H9 (cell line): ENCODE measurements around the gene KATNB1. TPM values are rescaled to one million over a fixed set of nuclear protein-coding genes. Genes with fewer than 3 reads are reported as not detected.
"Not testable (repeated sequence)": the region's sequence is repeated elsewhere in the genome, so short reads cannot be mapped to it uniquely, and the experiment has no call there.

Experiments used
- DNase-seq: peaks from one replicate; pipeline ENCODE4 v3.0.0-alpha.2; 2017
- H2AFZ ChIP-seq: one replicate; pipeline ENCODE4 v1.6.1; 2013; ENCODE audit warnings: mild to moderate bottlenecking, low read length, control low read depth, moderate library complexity
- H2AK5ac ChIP-seq: 2 replicates; pipeline ENCODE4 v1.6.1; 2013; ENCODE audit warnings: low read length, control low read depth, mixed read lengths; ENCODE audit not compliant: insufficient read length
- H2BK120ac ChIP-seq: one replicate; pipeline ENCODE4 v1.6.1; 2013; ENCODE audit warnings: low read depth, mild to moderate bottlenecking, low read length, control low read depth, inconsistent platforms; ENCODE audit not compliant: poor library complexity, severe bottlenecking
- H2BK12ac ChIP-seq: 2 replicates; pipeline ENCODE4 v1.6.1; 2013; ENCODE audit warnings: low read length, control low read depth, mixed read lengths, low read depth; ENCODE audit not compliant: insufficient read length
- H2BK15ac ChIP-seq: 2 replicates; pipeline ENCODE4 v1.6.1; 2013; ENCODE audit warnings: low read depth, low read length, control low read depth
- H2BK20ac ChIP-seq: one replicate; pipeline ENCODE4 v1.6.1; 2013; ENCODE audit warnings: low read depth, mild to moderate bottlenecking, low read length, control low read depth, inconsistent platforms; ENCODE audit not compliant: poor library complexity, severe bottlenecking
- H2BK5ac ChIP-seq: 2 replicates; pipeline ENCODE4 v1.6.1; 2013; ENCODE audit warnings: low read length, control low read depth, mixed read lengths; ENCODE audit not compliant: insufficient read length
- H3K14ac ChIP-seq: 2 replicates; pipeline ENCODE4 v1.6.1; 2013; ENCODE audit warnings: low read length, control low read depth; ENCODE audit not compliant: insufficient read depth
- H3K18ac ChIP-seq: 2 replicates; pipeline ENCODE4 v1.6.1; 2013; ENCODE audit warnings: low read depth, mild to moderate bottlenecking, mixed read lengths, low read length, control low read depth; ENCODE audit not compliant: insufficient read length
- H3K23ac ChIP-seq: 2 replicates; pipeline ENCODE4 v1.6.1; 2013; ENCODE audit warnings: low read length, control low read depth, mixed read lengths, low read depth; ENCODE audit not compliant: insufficient read length
- H3K23me2 ChIP-seq: 2 replicates; pipeline ENCODE4 v1.6.1; 2013; ENCODE audit warnings: low read depth, mild to moderate bottlenecking, mixed read lengths, low read length, control low read depth; ENCODE audit not compliant: insufficient read length, poor library complexity, severe bottlenecking
- H3K27ac ChIP-seq: 2 replicates; pipeline ENCODE4 v1.5.1; 2013; ENCODE audit warnings: low read length, control low read depth, mixed read lengths, low read depth; ENCODE audit not compliant: insufficient read length
- H3K27me3 ChIP-seq: 2 replicates; pipeline ENCODE4 v1.6.1; 2013; ENCODE audit warnings: low read length, control low read depth, inconsistent platforms; ENCODE audit not compliant: insufficient read depth
- H3K4ac ChIP-seq: 2 replicates; pipeline ENCODE4 v1.6.1; 2013; ENCODE audit warnings: low read depth, mild to moderate bottlenecking, control low read depth, inconsistent platforms, low read length, moderate library complexity
- H3K4me1 ChIP-seq: 2 replicates; pipeline ENCODE4 v1.6.1; 2013; ENCODE audit warnings: low read length, control low read depth, inconsistent platforms; ENCODE audit not compliant: insufficient read depth
- H3K4me2 ChIP-seq: 2 replicates; pipeline ENCODE4 v1.6.1; 2013; ENCODE audit warnings: low read length, control low read depth, mixed read lengths; ENCODE audit not compliant: insufficient read length, insufficient read depth
- H3K56ac ChIP-seq: 2 replicates; pipeline ENCODE4 v1.6.1; 2013; ENCODE audit warnings: low read depth, mild to moderate bottlenecking, mixed read lengths, low read length, control low read depth; ENCODE audit not compliant: insufficient read length
- H3K79me1 ChIP-seq: 2 replicates; pipeline ENCODE4 v1.6.1; 2013; ENCODE audit warnings: low read depth, mild to moderate bottlenecking, moderate library complexity, low read length, control low read depth, inconsistent platforms; ENCODE audit not compliant: insufficient read depth, poor library complexity, severe bottlenecking
- H3K79me2 ChIP-seq: 2 replicates; pipeline ENCODE4 v1.6.1; 2013; ENCODE audit warnings: low read length, control low read depth, inconsistent platforms; ENCODE audit not compliant: insufficient read depth
- H3K9ac ChIP-seq: 2 replicates; pipeline ENCODE4 v1.6.1; 2013; ENCODE audit warnings: low read length, control low read depth, mixed read lengths; ENCODE audit not compliant: insufficient read length; ENCODE audit errors: extremely low read depth
- H3K9me3 ChIP-seq: one replicate; pipeline ENCODE4 v1.6.1; 2013; ENCODE audit warnings: low read depth, low read length, inconsistent platforms; ENCODE audit not compliant: control insufficient read depth
- H3T11ph ChIP-seq: one replicate; pipeline ENCODE4 v1.6.1; 2013; ENCODE audit warnings: mild to moderate bottlenecking, low read length, control low read depth, inconsistent platforms
- H4K20me1 ChIP-seq: one replicate; pipeline ENCODE4 v1.6.1; 2013; ENCODE audit not compliant: control insufficient read depth, insufficient read length, insufficient read depth
- H4K5ac ChIP-seq: 2 replicates; pipeline ENCODE4 v1.6.1; 2013; ENCODE audit warnings: low read depth, mild to moderate bottlenecking, mixed read lengths, low read length, control low read depth; ENCODE audit not compliant: insufficient read length
- H4K8ac ChIP-seq: replicated peaks from 2 replicates; pipeline ENCODE4 v1.6.1; 2013; ENCODE audit warnings: low read length, control low read depth, mixed read lengths, low read depth; ENCODE audit not compliant: insufficient read length
- H4K91ac ChIP-seq: 2 replicates; pipeline ENCODE4 v1.6.1; 2013; ENCODE audit warnings: low read depth, mild to moderate bottlenecking, moderate library complexity, mixed read lengths, low read length, control low read depth; ENCODE audit not compliant: insufficient read length
- H3K27ac Mint-ChIP-seq, 3 experiments: 2 replicates in 2 of 3; 3 replicates in 1 of 3; pipeline ENCODE4 v1.8.0; 2020 to 2021; ENCODE audit warnings: mixed read lengths in 3 of 3, mild to moderate bottlenecking in 1 of 3, moderate library complexity in 1 of 3
- H3K27me3 Mint-ChIP-seq: 2 replicates; pipeline ENCODE4 v1.8.0; 2021; ENCODE audit warnings: low read depth, mild to moderate bottlenecking, moderate library complexity, mixed read lengths
- H3K36me3 Mint-ChIP-seq, 3 experiments: 2 replicates in 2 of 3; 3 replicates in 1 of 3; pipeline ENCODE4 v1.8.0; 2020 to 2021; ENCODE audit warnings: low read depth in 3 of 3, mixed read lengths in 3 of 3; ENCODE audit not compliant: insufficient read depth in 1 of 3
- H3K4me1 Mint-ChIP-seq, 2 experiments: 2 replicates each; pipeline ENCODE4 v1.8.0; 2020; ENCODE audit warnings: mixed read lengths in 2 of 2
- H3K4me3 Mint-ChIP-seq, 2 experiments: 2 replicates in 1 of 2; 3 replicates in 1 of 2; pipeline ENCODE4 v1.8.0; 2020 to 2021; ENCODE audit warnings: mild to moderate bottlenecking in 2 of 2, mixed read lengths in 2 of 2, moderate library complexity in 1 of 2
- H3K9me3 Mint-ChIP-seq, 2 experiments: 2 replicates in 1 of 2; 3 replicates in 1 of 2; pipeline ENCODE4 v1.8.0; 2020; ENCODE audit warnings: mild to moderate bottlenecking in 2 of 2, mixed read lengths in 2 of 2, moderate library complexity in 1 of 2
- CTCF ChIP-seq: fragments of 200-600 bp; sonication (generic); conservative IDR thresholded peaks from 3 replicates; pipeline ENCODE4 v1.8.0; 2021; ENCODE audit warnings: antibody characterized with exemption, mild to moderate bottlenecking
- whole genome bisulfite sequencing: extraction: QIAGEN DNeasy Blood & Tissue Kit; methylation state at CpG from one replicate; pipeline ENCODE4 v1.1.7; 2013; ENCODE audit warnings: missing lambda C conversion rate, low lambda C conversion rate, mixed read lengths; ENCODE audit not compliant: insufficient read length; ENCODE audit errors: extremely low coverage; 5-methylcytosine and 5-hydroxymethylcytosine counted together
- total RNA-seq: library from RNA; stranded (reverse); gene quantifications from 2 replicates; pipeline ENCODE4 v1.2.1, GENCODE V29; 2021

The KATNB1 gene
- total RNA-seq, 1 experiment from 2014 or later: 29.9 TPM

GRCh38 chr16:57778658-57779057 lies 43.1 kb downstream of the KATNB1 start:
- H3K27me3 ChIP-seq: no peaks in the 10 kb centered on the region
- H2BK15ac ChIP-seq: no peak overlapping the region
- H3K23me2 ChIP-seq: no peaks in the 10 kb centered on the region
- no peak overlapping the region for H3K4me2 ChIP-seq
- no peak overlapping the region for H3K4ac ChIP-seq
- no peak overlapping the region for H4K91ac ChIP-seq
- no peak overlapping the region for H4K8ac ChIP-seq
- no peaks in the 10 kb centered on the region for H3K36me3 Mint-ChIP-seq
- no peaks in the 10 kb centered on the region for H3K79me1 ChIP-seq
- no peak overlapping the region for H3K14ac ChIP-seq
- no peak overlapping the region for H3T11ph ChIP-seq
- DNase-seq: no peak
- no peak overlapping the region for H2AK5ac ChIP-seq
- H2BK5ac ChIP-seq: no peak overlapping the region
- H2AFZ ChIP-seq: no peak overlapping the region
- no CpG with 5 or more reads among the region's 5 CpGs for WGBS
- no peaks in the 10 kb centered on the region; a peak in 2 of 5 replicates for H3K9me3 Mint-ChIP-seq
- no peak overlapping the region for H3K56ac ChIP-seq
- H3K27me3 Mint-ChIP-seq: peaks cover 12% of the 10 kb centered on the region
- no peak overlapping the region for H3K9ac ChIP-seq
- H2BK120ac ChIP-seq: no peak overlapping the region
- peaks cover 6% of the 10 kb centered on the region; the same call in 1 of the 2 replicates for H3K4me1 ChIP-seq
- H3K23ac ChIP-seq: no peak overlapping the region
- H3K27ac ChIP-seq: no peak overlapping the region
- H4K5ac ChIP-seq: no peak overlapping the region
- peaks cover 26 to 40% of the 10 kb centered on the region in 2 experiments for H3K4me1 Mint-ChIP-seq
- H3K18ac ChIP-seq: no peak overlapping the region
- H3K27ac Mint-ChIP-seq: no peak overlapping the region
- H2BK20ac ChIP-seq: no peak overlapping the region
- no peaks in the 10 kb centered on the region for H4K20me1 ChIP-seq
- H3K4me3 Mint-ChIP-seq: no peak overlapping the region
- no peak overlapping the region for H2BK12ac ChIP-seq
- H3K9me3 ChIP-seq: no peaks in the 10 kb centered on the region
- H3K79me2 ChIP-seq: no peaks in the 10 kb centered on the region
- no peak for TF ChIP-seq CTCF

- H3K9me3 ChIP-seq, H2BK15ac ChIP-seq, H3T11ph ChIP-seq, H4K5ac ChIP-seq, H3K4me2 ChIP-seq, H2BK5ac ChIP-seq, H3K27me3 Mint-ChIP-seq, DNase-seq, H3K79me1 ChIP-seq, H3K56ac ChIP-seq, H3K14ac ChIP-seq, H3K9me3 Mint-ChIP-seq, H3K27ac ChIP-seq, H3K9ac ChIP-seq, H3K27me3 ChIP-seq, H3K36me3 Mint-ChIP-seq, H3K27ac Mint-ChIP-seq, H3K79me2 ChIP-seq, H4K20me1 ChIP-seq, H2BK12ac ChIP-seq, H3K4me1 ChIP-seq, H3K4ac ChIP-seq, H3K4me3 Mint-ChIP-seq, H2BK120ac ChIP-seq, H2AK5ac ChIP-seq, H4K91ac ChIP-seq, H3K23ac ChIP-seq, H3K23me2 ChIP-seq, H2BK20ac ChIP-seq, H2AFZ ChIP-seq, H3K18ac ChIP-seq, H4K8ac ChIP-seq: not testable (repeated sequence)
- peaks cover 23 to 31% of the 10 kb centered on the region in 2 experiments for H3K4me1 Mint-ChIP-seq
- no CpG with 5 or more reads among the region's 5 CpGs for WGBS
These were observed 44.3 kb downstream of the KATNB1 start for GRCh38 chr16:57779836-57780235.
